WTC11 (cell line): ENCODE data around the gene YLPM1. TPM values are rescaled to one million over a fixed set of nuclear protein-coding genes. Genes with fewer than 3 reads are reported as not detected.

Source experiments
- ATAC-seq: fragments of 200-7000 bp; cut with Tn5 transposase; 2 replicates; pipeline ENCODE4 v1.10.0; 2021; ENCODE audit warnings: mild to moderate bottlenecking, moderate library complexity
- CTCF ChIA-PET: fragments of 300-600 bp; sonication (Branson Sonifier 250); formaldehyde crosslinking; loops from one replicate; lab custom pipeline; 2021; ENCODE audit warnings: antibody characterized with exemption; lab: Charles Lee
- POLR2A ChIA-PET: fragments of 350-600 bp; sonication (Branson Sonifier 250); formaldehyde crosslinking; loops from one replicate; lab custom pipeline; 2021; ENCODE audit warnings: antibody characterized with exemption; lab: Charles Lee
- DNase-seq: peaks from one replicate; pipeline ENCODE4 v3.0.0; 2021; ENCODE audit warnings: low spot score
- H3K27ac Mint-ChIP-seq: 2 replicates; pipeline ENCODE4 v1.8.0; 2021; ENCODE audit warnings: mixed read lengths
- H3K27me3 Mint-ChIP-seq: 2 replicates; pipeline ENCODE4 v1.8.0; 2021; ENCODE audit warnings: low read depth, mild to moderate bottlenecking, moderate library complexity, mixed read lengths
- H3K36me3 Mint-ChIP-seq: 2 replicates; pipeline ENCODE4 v1.8.0; 2021; ENCODE audit warnings: mixed read lengths
- H3K4me1 Mint-ChIP-seq: 2 replicates; pipeline ENCODE4 v1.8.0; 2022; ENCODE audit warnings: mixed read lengths
- H3K4me3 Mint-ChIP-seq: 2 replicates; pipeline ENCODE4 v1.8.0; 2021; ENCODE audit warnings: mild to moderate bottlenecking, moderate library complexity, mixed read lengths
- H3K9me3 Mint-ChIP-seq: 2 replicates; pipeline ENCODE4 v1.8.0; 2021; ENCODE audit warnings: mixed read lengths
- E2F1 ChIP-seq: sonication (generic); formaldehyde crosslinking; IDR thresholded peaks from 2 replicates; pipeline ENCODE4 v1.8.0; 2022; ENCODE audit warnings: mild to moderate bottlenecking, missing genetic modification reagents
- FOXK1 ChIP-seq: sonication (generic); formaldehyde crosslinking; IDR thresholded peaks from 2 replicates; pipeline ENCODE4 v1.8.0; 2022; ENCODE audit warnings: mild to moderate bottlenecking, moderate library complexity, missing genetic modification reagents
- GRHL2 ChIP-seq: fragments of 250-450 bp; sonication (Bioruptor Pico); IDR thresholded peaks from 2 replicates; pipeline ENCODE4 v1.8.0; 2022; ENCODE audit warnings: mild to moderate bottlenecking, moderate library complexity; ENCODE audit not compliant: insufficient replicate concordance, severe bottlenecking
- NR3C1 ChIP-seq: sonication (generic); formaldehyde crosslinking; conservative IDR thresholded peaks from 2 replicates; pipeline ENCODE4 v1.8.1; 2023; ENCODE audit warnings: low read depth, mild to moderate bottlenecking, missing genetic modification reagents
- PREB ChIP-seq: sonication (generic); formaldehyde crosslinking; IDR thresholded peaks from 2 replicates; pipeline ENCODE4 v1.8.1; 2022; ENCODE audit warnings: mild to moderate bottlenecking, missing genetic modification reagents, moderate library complexity, borderline replicate concordance
- RELA ChIP-seq: sonication (generic); formaldehyde crosslinking; IDR thresholded peaks from 2 replicates; pipeline ENCODE4 v1.8.1; 2022; ENCODE audit warnings: missing genetic modification reagents, mild to moderate bottlenecking, borderline replicate concordance
- ZBTB43 ChIP-seq: sonication (generic); formaldehyde crosslinking; IDR thresholded peaks from 2 replicates; pipeline ENCODE4 v1.8.1; 2023; ENCODE audit warnings: mild to moderate bottlenecking, missing genetic modification reagents
- total RNA-seq: library from RNA; stranded (reverse); gene quantifications from 3 replicates; pipeline ENCODE4 v1.2.3, GENCODE V29; 2021
- TF ChIP-seq, protein P1 (sequence below): sonication (generic); formaldehyde crosslinking; IDR thresholded peaks from 2 replicates; pipeline ENCODE4 v1.8.0; 2022; ENCODE audit warnings: mild to moderate bottlenecking, missing genetic modification reagents
- TF ChIP-seq, protein P2 (sequence below): sonication (generic); formaldehyde crosslinking; IDR thresholded peaks from 2 replicates; pipeline ENCODE4 v1.8.0; 2023; ENCODE audit warnings: missing genetic modification reagents, mild to moderate bottlenecking, borderline replicate concordance
- TF ChIP-seq, protein P3 (sequence below): sonication (generic); formaldehyde crosslinking; IDR thresholded peaks from 2 replicates; pipeline ENCODE4 v1.8.0; 2022; ENCODE audit warnings: mild to moderate bottlenecking, missing genetic modification reagents
- TF ChIP-seq, protein P4 (sequence below): sonication (generic); formaldehyde crosslinking; IDR thresholded peaks from 2 replicates; pipeline ENCODE4 v1.8.1; 2022; ENCODE audit warnings: low read depth, missing genetic modification reagents, borderline replicate concordance
- TF ChIP-seq, protein P5 (sequence below): sonication (generic); formaldehyde crosslinking; IDR thresholded peaks from 2 replicates; pipeline ENCODE4 v1.8.1; 2022; ENCODE audit warnings: missing genetic modification reagents, borderline replicate concordance

The YLPM1 gene
- total RNA-seq, 1 experiment from 2014 or later, result 66.6 TPM

- no peak overlapping the region for H3K27ac Mint-ChIP-seq
- ChIA-PET CTCF (interaction anchor here (0.7 to 8.9 kb wide), 22 partner anchors 10 to 446 kb away, joined by 3 to 241 read pairs (median 8); partner anchors contain the start of genes ACYP1, DLST, MLH3 and PROX2), POLR2A (interaction anchor here (1.3 to 1.8 kb wide), 2 partner anchors 44 to 113 kb away, joined by 3 to 9 read pairs; no protein-coding TSS in a partner anchor)
- TF ChIP-seq, protein P1, sequence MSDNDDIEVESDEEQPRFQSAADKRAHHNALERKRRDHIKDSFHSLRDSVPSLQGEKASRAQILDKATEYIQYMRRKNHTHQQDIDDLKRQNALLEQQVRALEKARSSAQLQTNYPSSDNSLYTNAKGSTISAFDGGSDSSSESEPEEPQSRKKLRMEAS (CRISPR knock-in tag), result no peak
- TF ChIP-seq ZBTB43 (CRISPR knock-in tag) (no peak), RELA (CRISPR knock-in tag) (no peak), NR3C1 (CRISPR knock-in tag) (no peak), FOXK1 (CRISPR knock-in tag) (no peak), PREB (no peak), GRHL2 (no peak), E2F1 (no peak)
- TF ChIP-seq, protein P2, sequence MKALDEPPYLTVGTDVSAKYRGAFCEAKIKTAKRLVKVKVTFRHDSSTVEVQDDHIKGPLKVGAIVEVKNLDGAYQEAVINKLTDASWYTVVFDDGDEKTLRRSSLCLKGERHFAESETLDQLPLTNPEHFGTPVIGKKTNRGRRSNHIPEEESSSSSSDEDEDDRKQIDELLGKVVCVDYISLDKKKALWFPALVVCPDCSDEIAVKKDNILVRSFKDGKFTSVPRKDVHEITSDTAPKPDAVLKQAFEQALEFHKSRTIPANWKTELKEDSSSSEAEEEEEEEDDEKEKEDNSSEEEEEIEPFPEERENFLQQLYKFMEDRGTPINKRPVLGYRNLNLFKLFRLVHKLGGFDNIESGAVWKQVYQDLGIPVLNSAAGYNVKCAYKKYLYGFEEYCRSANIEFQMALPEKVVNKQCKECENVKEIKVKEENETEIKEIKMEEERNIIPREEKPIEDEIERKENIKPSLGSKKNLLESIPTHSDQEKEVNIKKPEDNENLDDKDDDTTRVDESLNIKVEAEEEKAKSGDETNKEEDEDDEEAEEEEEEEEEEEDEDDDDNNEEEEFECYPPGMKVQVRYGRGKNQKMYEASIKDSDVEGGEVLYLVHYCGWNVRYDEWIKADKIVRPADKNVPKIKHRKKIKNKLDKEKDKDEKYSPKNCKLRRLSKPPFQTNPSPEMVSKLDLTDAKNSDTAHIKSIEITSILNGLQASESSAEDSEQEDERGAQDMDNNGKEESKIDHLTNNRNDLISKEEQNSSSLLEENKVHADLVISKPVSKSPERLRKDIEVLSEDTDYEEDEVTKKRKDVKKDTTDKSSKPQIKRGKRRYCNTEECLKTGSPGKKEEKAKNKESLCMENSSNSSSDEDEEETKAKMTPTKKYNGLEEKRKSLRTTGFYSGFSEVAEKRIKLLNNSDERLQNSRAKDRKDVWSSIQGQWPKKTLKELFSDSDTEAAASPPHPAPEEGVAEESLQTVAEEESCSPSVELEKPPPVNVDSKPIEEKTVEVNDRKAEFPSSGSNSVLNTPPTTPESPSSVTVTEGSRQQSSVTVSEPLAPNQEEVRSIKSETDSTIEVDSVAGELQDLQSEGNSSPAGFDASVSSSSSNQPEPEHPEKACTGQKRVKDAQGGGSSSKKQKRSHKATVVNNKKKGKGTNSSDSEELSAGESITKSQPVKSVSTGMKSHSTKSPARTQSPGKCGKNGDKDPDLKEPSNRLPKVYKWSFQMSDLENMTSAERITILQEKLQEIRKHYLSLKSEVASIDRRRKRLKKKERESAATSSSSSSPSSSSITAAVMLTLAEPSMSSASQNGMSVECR, result no peak
- TF ChIP-seq, protein P3, sequence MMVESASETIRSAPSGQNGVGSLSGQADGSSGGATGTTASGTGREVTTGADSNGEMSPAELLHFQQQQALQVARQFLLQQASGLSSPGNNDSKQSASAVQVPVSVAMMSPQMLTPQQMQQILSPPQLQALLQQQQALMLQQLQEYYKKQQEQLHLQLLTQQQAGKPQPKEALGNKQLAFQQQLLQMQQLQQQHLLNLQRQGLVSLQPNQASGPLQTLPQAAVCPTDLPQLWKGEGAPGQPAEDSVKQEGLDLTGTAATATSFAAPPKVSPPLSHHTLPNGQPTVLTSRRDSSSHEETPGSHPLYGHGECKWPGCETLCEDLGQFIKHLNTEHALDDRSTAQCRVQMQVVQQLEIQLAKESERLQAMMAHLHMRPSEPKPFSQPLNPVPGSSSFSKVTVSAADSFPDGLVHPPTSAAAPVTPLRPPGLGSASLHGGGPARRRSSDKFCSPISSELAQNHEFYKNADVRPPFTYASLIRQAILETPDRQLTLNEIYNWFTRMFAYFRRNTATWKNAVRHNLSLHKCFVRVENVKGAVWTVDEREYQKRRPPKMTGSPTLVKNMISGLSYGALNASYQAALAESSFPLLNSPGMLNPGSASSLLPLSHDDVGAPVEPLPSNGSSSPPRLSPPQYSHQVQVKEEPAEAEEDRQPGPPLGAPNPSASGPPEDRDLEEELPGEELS (CRISPR knock-in tag), result no peak
- TF ChIP-seq, protein P4, sequence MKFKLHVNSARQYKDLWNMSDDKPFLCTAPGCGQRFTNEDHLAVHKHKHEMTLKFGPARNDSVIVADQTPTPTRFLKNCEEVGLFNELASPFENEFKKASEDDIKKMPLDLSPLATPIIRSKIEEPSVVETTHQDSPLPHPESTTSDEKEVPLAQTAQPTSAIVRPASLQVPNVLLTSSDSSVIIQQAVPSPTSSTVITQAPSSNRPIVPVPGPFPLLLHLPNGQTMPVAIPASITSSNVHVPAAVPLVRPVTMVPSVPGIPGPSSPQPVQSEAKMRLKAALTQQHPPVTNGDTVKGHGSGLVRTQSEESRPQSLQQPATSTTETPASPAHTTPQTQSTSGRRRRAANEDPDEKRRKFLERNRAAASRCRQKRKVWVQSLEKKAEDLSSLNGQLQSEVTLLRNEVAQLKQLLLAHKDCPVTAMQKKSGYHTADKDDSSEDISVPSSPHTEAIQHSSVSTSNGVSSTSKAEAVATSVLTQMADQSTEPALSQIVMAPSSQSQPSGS (CRISPR knock-in tag), result no peak
- TF ChIP-seq, protein P5, sequence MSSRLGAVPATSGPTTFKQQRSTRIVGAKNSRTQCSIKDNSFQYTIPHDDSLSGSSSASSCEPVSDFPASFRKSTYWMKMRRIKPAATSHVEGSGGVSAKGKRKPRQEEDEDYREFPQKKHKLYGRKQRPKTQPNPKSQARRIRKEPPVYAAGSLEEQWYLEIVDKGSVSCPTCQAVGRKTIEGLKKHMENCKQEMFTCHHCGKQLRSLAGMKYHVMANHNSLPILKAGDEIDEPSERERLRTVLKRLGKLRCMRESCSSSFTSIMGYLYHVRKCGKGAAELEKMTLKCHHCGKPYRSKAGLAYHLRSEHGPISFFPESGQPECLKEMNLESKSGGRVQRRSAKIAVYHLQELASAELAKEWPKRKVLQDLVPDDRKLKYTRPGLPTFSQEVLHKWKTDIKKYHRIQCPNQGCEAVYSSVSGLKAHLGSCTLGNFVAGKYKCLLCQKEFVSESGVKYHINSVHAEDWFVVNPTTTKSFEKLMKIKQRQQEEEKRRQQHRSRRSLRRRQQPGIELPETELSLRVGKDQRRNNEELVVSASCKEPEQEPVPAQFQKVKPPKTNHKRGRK (CRISPR knock-in tag), result no peak
- ATAC-seq, result no peak
- H3K9me3 Mint-ChIP-seq, result no peaks in the 10 kb centered on the region
- no peak overlapping the region for H3K4me3 Mint-ChIP-seq
- no peak for DNase-seq
- H3K36me3 Mint-ChIP-seq, result no peaks in the 10 kb centered on the region
- peaks cover 3% of the 10 kb centered on the region; the same call in 1 of the 2 replicates for H3K4me1 Mint-ChIP-seq
- no peaks in the 10 kb centered on the region; the same call in none of the 2 replicates for H3K27me3 Mint-ChIP-seq
Observed at GRCh38 chr14:74861734-74862090, 98.6 kb downstream of the YLPM1 start.
